MM.1S (cell line): ENCODE results near the gene SAXO1.

Source experiments
- DNase-seq: peaks from one replicate; pipeline ENCODE4 v3.0.0-alpha.2; 2015
- H2AFZ ChIP-seq: fragments of 300-600 bp; sonication (generic); 2 replicates; pipeline ENCODE4 v1.6.0; 2016; ENCODE audit warnings: antibody characterized with exemption, low read length
- H3F3A ChIP-seq: fragments of 300-600 bp; sonication (generic); 2 replicates; pipeline ENCODE4 v1.6.1; 2016; ENCODE audit warnings: mild to moderate bottlenecking, antibody characterized with exemption, low read length, moderate library complexity, mixed read lengths; ENCODE audit not compliant: insufficient read depth
- H3K27ac ChIP-seq: fragments of 300-600 bp; sonication (generic); 2 replicates; pipeline ENCODE4 v1.5.1; 2016; ENCODE audit warnings: mild to moderate bottlenecking, low read length
- H3K27me3 ChIP-seq: fragments of 300-600 bp; sonication (generic); replicated peaks from 2 replicates; pipeline ENCODE4 v1.6.0; 2016; ENCODE audit warnings: low read length; ENCODE audit not compliant: insufficient read depth
- H3K36me3 ChIP-seq: fragments of 300-600 bp; sonication (generic); replicated peaks from 2 replicates; pipeline ENCODE4 v1.6.1; 2016; ENCODE audit warnings: mild to moderate bottlenecking, low read length, mixed read lengths; ENCODE audit not compliant: insufficient read depth
- H3K4me1 ChIP-seq: fragments of 300-600 bp; sonication (generic); 2 replicates; pipeline ENCODE4 v1.6.1; 2016; ENCODE audit warnings: low read length, mixed read lengths
- H3K4me2 ChIP-seq: fragments of 300-600 bp; sonication (generic); 2 replicates; pipeline ENCODE4 v1.6.0; 2016; ENCODE audit warnings: low read depth, low read length
- H3K4me3 ChIP-seq: fragments of 300-600 bp; sonication (generic); 2 replicates; pipeline ENCODE4 v1.5.1; 2016; ENCODE audit warnings: low read length, mixed read lengths
- H3K79me2 ChIP-seq: fragments of 300-600 bp; sonication (generic); 2 replicates; pipeline ENCODE4 v1.6.1; 2016; ENCODE audit warnings: mixed run types, low read length, mixed read lengths
- H3K9ac ChIP-seq: fragments of 300-600 bp; sonication (generic); 2 replicates; pipeline ENCODE4 v1.6.1; 2016; ENCODE audit warnings: low read length, mixed read lengths
- H3K9me2 ChIP-seq: fragments of 300-600 bp; sonication (generic); replicated peaks from 2 replicates; pipeline ENCODE4 v1.6.1; 2016; ENCODE audit warnings: mild to moderate bottlenecking, low read length, mixed read lengths; ENCODE audit not compliant: insufficient read depth
- H3K9me3 ChIP-seq: fragments of 300-600 bp; sonication (generic); replicated peaks from 2 replicates; pipeline ENCODE4 v1.6.1; 2016; ENCODE audit warnings: mild to moderate bottlenecking, low read length, mixed read lengths; ENCODE audit not compliant: insufficient read depth
- H4K20me1 ChIP-seq: fragments of 300-600 bp; sonication (generic); 2 replicates; pipeline ENCODE4 v1.6.1; 2016; ENCODE audit warnings: mild to moderate bottlenecking, low read length, moderate library complexity, mixed read lengths; ENCODE audit not compliant: insufficient read depth
- CTCF ChIP-seq: fragments of 300-600 bp; sonication (generic); IDR thresholded peaks from 2 replicates; pipeline ENCODE4 v1.5.1; 2016; ENCODE audit warnings: antibody characterized with exemption, low read length, mixed read lengths
- EZH2 ChIP-seq: fragments of 300-600 bp; sonication (generic); optimal IDR thresholded peaks from 2 replicates; pipeline ENCODE3; 2017; ENCODE audit warnings: low read depth, mild to moderate bottlenecking, antibody characterized with exemption, low read length, mixed read lengths
- EZH2phosphoT487 ChIP-seq: fragments of 300-600 bp; sonication (generic); IDR thresholded peaks from 2 replicates; pipeline ENCODE4 v1.6.1; 2018; ENCODE audit warnings: antibody characterized with exemption, low read length

SAXO1 gene

GRCh38 chr9:18922161-18922885 lies 110.7 kb downstream of the SAXO1 start:
- no peaks in the 10 kb centered on the region for H4K20me1 ChIP-seq
- H3K27ac ChIP-seq: no peak overlapping the region
- no peaks in the 10 kb centered on the region for H3K36me3 ChIP-seq
- H3K27me3 ChIP-seq: no peaks in the 10 kb centered on the region
- H3K9me3 ChIP-seq: no peaks in the 10 kb centered on the region
- H3K79me2 ChIP-seq: no peaks in the 10 kb centered on the region
- H2AFZ ChIP-seq: no peak overlapping the region
- no peaks in the 10 kb centered on the region for H3K9me2 ChIP-seq
- DNase-seq: no peak
- TF ChIP-seq EZH2phosphoT487: no peak
- no peak for TF ChIP-seq EZH2
- no peak for TF ChIP-seq CTCF
- no peak overlapping the region for H3K9ac ChIP-seq
- H3K4me1 ChIP-seq: no peaks in the 10 kb centered on the region
- no peaks in the 10 kb centered on the region for H3F3A ChIP-seq
- H3K4me2 ChIP-seq: no peak overlapping the region
- no peak overlapping the region for H3K4me3 ChIP-seq

- H3K79me2 ChIP-seq: no peaks in the 10 kb centered on the region
These were observed 111.5 kb downstream of the SAXO1 start for GRCh38 chr9:18921366-18922075.

GRCh38 chr9:18920141-18921084 lies 112.6 kb downstream of the SAXO1 start:
- Histone ChIP-seq H3F3A (no peaks in the 10 kb centered on the region), H3K9ac (no peak overlapping the region), H3K36me3 (no peaks in the 10 kb centered on the region), H3K4me3 (no peak overlapping the region), H3K27ac (no peak overlapping the region), H3K27me3 (no peaks in the 10 kb centered on the region), H3K79me2 (no peaks in the 10 kb centered on the region), H3K9me3 (no peaks in the 10 kb centered on the region), H3K4me1 (no peaks in the 10 kb centered on the region), H4K20me1 (no peaks in the 10 kb centered on the region), H3K4me2 (no peak overlapping the region), H2AFZ (no peak overlapping the region), H3K9me2 (no peaks in the 10 kb centered on the region)
- no peak for TF ChIP-seq EZH2phosphoT487
- TF ChIP-seq CTCF: no peak
- no peak for TF ChIP-seq EZH2
- DNase-seq: no peak

More at GRCh38 chr9:18921366-18922075, 111.5 kb downstream of the SAXO1 start:
- DNase-seq: no peak
- H3K4me2 ChIP-seq: no peak overlapping the region
- H3K9me2 ChIP-seq: no peaks in the 10 kb centered on the region
- H4K20me1 ChIP-seq: no peaks in the 10 kb centered on the region
- H2AFZ ChIP-seq: no peak overlapping the region
- TF ChIP-seq EZH2phosphoT487 (no peak), EZH2 (no peak), CTCF (no peak)
- H3K27ac ChIP-seq: no peak overlapping the region
- no peaks in the 10 kb centered on the region for H3K27me3 ChIP-seq
- H3K4me1 ChIP-seq: no peaks in the 10 kb centered on the region
- no peak overlapping the region for H3K4me3 ChIP-seq
- H3F3A ChIP-seq: no peaks in the 10 kb centered on the region
- no peaks in the 10 kb centered on the region for H3K36me3 ChIP-seq
- no peaks in the 10 kb centered on the region for H3K9me3 ChIP-seq
- H3K9ac ChIP-seq: no peak overlapping the region
